ENCODE data around the gene TBCCD1.
"Not testable (repeated sequence)": the region's sequence is repeated elsewhere in the genome, so short reads cannot be mapped to it uniquely, and the experiment has no call there.

The TBCCD1 gene

GRCh38 chr3:186512570-186513302, 54.4 kb downstream of the TBCCD1 start:
- no peak for DNase-seq (ENCODE audit: insufficient read length, low spot score)
- no peak for TF ChIP-seq POLR2A (IDR thresholded peaks at IDR 0.05; ENCODE audit: low read depth, low read length)
- FAIRE-seq: no peak

DNA sequence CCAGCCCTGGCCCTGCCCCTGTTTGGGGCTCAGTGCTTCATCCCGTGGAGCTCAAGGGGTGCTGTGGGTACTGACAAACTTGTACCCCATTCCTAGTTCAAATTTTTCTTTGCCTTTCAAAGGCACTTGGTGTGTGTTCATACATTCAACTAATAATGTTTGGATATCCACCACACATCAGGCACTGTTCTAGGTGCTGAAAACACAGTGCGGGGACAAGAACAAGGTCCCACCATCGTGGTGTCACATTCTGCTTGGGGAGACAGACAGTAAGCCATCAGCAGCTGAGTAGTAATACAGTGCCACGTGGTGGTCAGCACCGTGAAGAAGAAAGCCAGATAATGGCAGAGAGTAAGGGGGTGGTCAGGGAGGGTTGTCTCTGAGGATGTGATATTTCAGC, 55.4 kb downstream of the TBCCD1 start:
- no peak for FAIRE-seq
- DNase-seq (ENCODE audit: insufficient read length, low spot score): no peak
- no peak for TF ChIP-seq POLR2A (IDR thresholded peaks at IDR 0.05; ENCODE audit: low read depth, low read length)

- DNase-seq (ENCODE audit: insufficient read length, low spot score) (no peak), FAIRE-seq (no peak)
- no peak for TF ChIP-seq POLR2A (IDR thresholded peaks at IDR 0.05; ENCODE audit: low read depth, low read length)
These were observed 55.9 kb downstream of the TBCCD1 start for GRCh38 chr3:186511245-186511644.

GRCh38 chr3:186510374-186511079, 56.6 kb downstream of the TBCCD1 start:
- FAIRE-seq: no peak
- TF ChIP-seq POLR2A (IDR thresholded peaks at IDR 0.05; ENCODE audit: low read depth, low read length): no peak
- DNase-seq (ENCODE audit: insufficient read length, low spot score): no peak

DNA sequence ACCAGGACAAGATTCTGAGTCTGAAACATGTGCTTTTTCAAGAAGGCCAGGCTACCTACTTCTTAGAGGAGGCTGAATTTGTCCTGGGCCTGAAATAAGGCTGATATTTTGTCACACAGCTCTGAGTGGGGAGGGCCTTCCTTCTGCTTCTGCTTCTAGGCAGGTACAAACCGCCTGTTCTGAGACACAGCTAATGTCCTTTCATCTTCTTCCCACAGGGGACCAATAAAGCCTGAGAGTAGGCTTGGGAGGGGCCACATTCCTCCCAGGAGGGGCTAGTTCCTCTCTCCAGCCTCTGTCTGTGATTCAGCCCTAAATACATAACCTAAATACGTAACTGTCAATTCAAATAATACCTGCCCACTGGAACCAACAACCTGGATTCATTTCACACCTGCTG, 57.7 kb downstream of the TBCCD1 start:
- no peak for DNase-seq (ENCODE audit: insufficient read length, low spot score)
- no peak for FAIRE-seq
- no peak for TF ChIP-seq POLR2A (IDR thresholded peaks at IDR 0.05; ENCODE audit: low read depth, low read length)

- DNase-seq (ENCODE audit: insufficient read length, low spot score): no peak
- FAIRE-seq: no peak
- no peak for TF ChIP-seq POLR2A (IDR thresholded peaks at IDR 0.05; ENCODE audit: low read depth, low read length)
These were observed 60.3 kb downstream of the TBCCD1 start for GRCh38 chr3:186506857-186507256.

GRCh38 chr3:186506191-186506739, 60.9 kb downstream of the TBCCD1 start:
- TF ChIP-seq POLR2A (IDR thresholded peaks at IDR 0.05; ENCODE audit: low read depth, low read length): no peak
- FAIRE-seq (no peak), DNase-seq (ENCODE audit: insufficient read length, low spot score) (no peak)

DNA sequence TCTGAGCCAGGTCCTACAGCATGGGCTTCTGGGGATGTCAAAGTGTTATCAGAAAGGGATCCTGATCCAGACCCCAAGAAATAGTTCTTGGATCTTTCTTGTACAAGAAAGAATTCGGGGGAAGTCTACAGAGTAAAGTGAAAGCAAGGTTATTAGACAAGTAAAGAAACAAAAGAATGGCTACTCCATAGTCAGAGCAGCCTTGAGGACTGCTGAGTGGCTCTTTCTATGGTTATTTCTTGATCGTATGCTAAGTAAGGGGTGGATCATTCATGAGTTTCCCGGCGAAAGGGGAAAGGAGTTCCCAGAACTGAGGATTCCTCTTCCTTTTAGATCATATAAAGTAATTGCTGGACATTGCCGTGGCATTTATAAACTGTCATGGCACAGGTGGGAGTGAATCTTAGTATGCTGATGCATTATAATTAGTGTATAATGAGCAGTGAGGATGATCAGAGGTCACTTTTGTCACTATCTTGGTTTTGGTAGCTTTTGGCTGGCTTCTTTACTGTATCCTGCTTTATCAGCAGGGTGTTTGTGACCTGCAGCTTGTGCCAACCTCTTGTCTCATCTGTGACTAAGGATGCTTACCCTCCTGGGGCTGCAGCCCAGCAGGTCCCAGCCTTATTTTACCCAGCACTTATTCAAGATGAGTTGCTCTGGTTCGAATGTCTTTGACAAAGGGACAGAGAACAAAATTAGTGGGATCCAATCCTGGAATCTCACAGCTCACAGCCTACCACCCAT, 64.0 kb downstream of the TBCCD1 start:
- no peak for TF ChIP-seq POLR2A (IDR thresholded peaks at IDR 0.05; ENCODE audit: low read depth, low read length)
- FAIRE-seq (no peak), DNase-seq (ENCODE audit: insufficient read length, low spot score) (no peak)

- no peak for DNase-seq (ENCODE audit: insufficient read length, low spot score)
- TF ChIP-seq POLR2A (IDR thresholded peaks at IDR 0.05; ENCODE audit: low read depth, low read length): no peak
- FAIRE-seq: no peak
These were observed 64.8 kb downstream of the TBCCD1 start for GRCh38 chr3:186502138-186502948.

GRCh38 chr3:186499949-186500348, 67.2 kb downstream of the TBCCD1 start:
- DNase-seq (ENCODE audit: insufficient read length, low spot score); FAIRE-seq: not testable (repeated sequence)

DNA sequence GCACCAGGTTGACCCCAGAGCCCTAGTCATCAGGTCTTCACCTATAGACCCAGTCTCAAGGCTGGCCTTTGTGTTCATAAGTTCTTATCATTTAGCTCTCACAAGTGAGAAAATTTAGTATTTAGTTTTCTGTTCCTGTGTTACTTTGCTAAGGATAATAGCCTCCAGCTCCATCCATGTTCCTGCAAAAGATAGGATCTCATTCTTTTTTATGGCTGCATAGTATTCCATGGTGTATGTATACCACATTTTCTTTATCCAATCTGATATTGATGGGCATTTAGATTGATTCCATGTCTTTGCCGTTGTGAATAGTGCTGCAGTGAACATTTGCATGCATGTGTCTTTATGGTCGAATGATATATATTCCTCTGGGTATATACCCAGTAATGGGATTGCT, 69.1 kb downstream of the TBCCD1 start:
- DNase-seq (ENCODE audit: insufficient read length, low spot score); FAIRE-seq: not testable (repeated sequence)

GRCh38 chr3:186497608-186498007, 69.5 kb downstream of the TBCCD1 start:
- TF ChIP-seq POLR2A (IDR thresholded peaks at IDR 0.05; ENCODE audit: low read depth, low read length): no peak
- FAIRE-seq: no peak
- no peak for DNase-seq (ENCODE audit: insufficient read length, low spot score)

- DNase-seq (ENCODE audit: insufficient read length, low spot score) (no peak), FAIRE-seq (no peak)
- no peak for TF ChIP-seq POLR2A (IDR thresholded peaks at IDR 0.05; ENCODE audit: low read depth, low read length)
These were observed 70.5 kb downstream of the TBCCD1 start for GRCh38 chr3:186496635-186497034.
